NCI-H510A treated with DMSO at 0.1 percent for 48 hours (cell line): ENCODE data around the gene GALNT5.
"Not testable (repeated sequence)": the region's sequence is repeated elsewhere in the genome, so short reads cannot be mapped to it uniquely, and the experiment has no call there.

Source experiments
- DNase-seq: peaks from one replicate; lab custom pipeline; 2025; lab: John Stamatoyannopoulos, UW

The GALNT5 gene

GRCh38 chr2:157246765-157247407 lies 10.6 kb upstream of the GALNT5 start:
- DNase-seq = no peak

GRCh38 chr2:157250836-157251235 lies 6.7 kb upstream of the GALNT5 start:
- no peak for DNase-seq

GRCh38 chr2:157251932-157252331 lies 5.6 kb upstream of the GALNT5 start:
- DNase-seq = no peak

- DNase-seq = no peak
Measured at GRCh38 chr2:157252529-157252928, 5.0 kb upstream of the GALNT5 start.

GRCh38 chr2:157254041-157254440 lies 3.5 kb upstream of the GALNT5 start:
- no peak for DNase-seq

- no peak for DNase-seq
Measured at GRCh38 chr2:157255746-157256145, 1.8 kb upstream of the GALNT5 start.

GRCh38 chr2:157256626-157257025 lies 879 bp upstream of the GALNT5 start:
- DNase-seq = no peak

GRCh38 chr2:157258520-157259326 lies 1.2 kb downstream of the GALNT5 start:
- no peak for DNase-seq

- DNase-seq = no peak
Measured at GRCh38 chr2:157259386-157259785, 1.9 kb downstream of the GALNT5 start.

GRCh38 chr2:157259960-157260359 lies 2.5 kb downstream of the GALNT5 start:
- DNase-seq = no peak

GRCh38 chr2:157260533-157261198 lies 3.2 kb downstream of the GALNT5 start:
- DNase-seq = no peak

- no peak for DNase-seq
Measured at GRCh38 chr2:157261199-157261782, 3.8 kb downstream of the GALNT5 start.

- no peak for DNase-seq
Measured at GRCh38 chr2:157262248-157262647, 4.7 kb downstream of the GALNT5 start.

GRCh38 chr2:157264099-157264498 lies 6.6 kb downstream of the GALNT5 start:
- DNase-seq = no peak

GRCh38 chr2:157265825-157266224 lies 8.3 kb downstream of the GALNT5 start:
- no peak for DNase-seq

GRCh38 chr2:157267476-157267875 lies 10.0 kb downstream of the GALNT5 start:
- DNase-seq = no peak

GRCh38 chr2:157269060-157269459 lies 11.6 kb downstream of the GALNT5 start:
- DNase-seq = no peak

- DNase-seq = no peak
Measured at GRCh38 chr2:157269922-157270321, 12.4 kb downstream of the GALNT5 start.

GRCh38 chr2:157271590-157272203 lies 14.2 kb downstream of the GALNT5 start:
- no peak for DNase-seq

- not testable (repeated sequence) for DNase-seq
Measured at GRCh38 chr2:157279311-157279710, 21.8 kb downstream of the GALNT5 start.

- DNase-seq = no peak
Measured at GRCh38 chr2:157281316-157281715, 23.8 kb downstream of the GALNT5 start.

- no peak for DNase-seq
Measured at GRCh38 chr2:157283468-157283867, 26.0 kb downstream of the GALNT5 start.
